ENCODE data around the gene PPP1R14B.

The PPP1R14B gene

DNA sequence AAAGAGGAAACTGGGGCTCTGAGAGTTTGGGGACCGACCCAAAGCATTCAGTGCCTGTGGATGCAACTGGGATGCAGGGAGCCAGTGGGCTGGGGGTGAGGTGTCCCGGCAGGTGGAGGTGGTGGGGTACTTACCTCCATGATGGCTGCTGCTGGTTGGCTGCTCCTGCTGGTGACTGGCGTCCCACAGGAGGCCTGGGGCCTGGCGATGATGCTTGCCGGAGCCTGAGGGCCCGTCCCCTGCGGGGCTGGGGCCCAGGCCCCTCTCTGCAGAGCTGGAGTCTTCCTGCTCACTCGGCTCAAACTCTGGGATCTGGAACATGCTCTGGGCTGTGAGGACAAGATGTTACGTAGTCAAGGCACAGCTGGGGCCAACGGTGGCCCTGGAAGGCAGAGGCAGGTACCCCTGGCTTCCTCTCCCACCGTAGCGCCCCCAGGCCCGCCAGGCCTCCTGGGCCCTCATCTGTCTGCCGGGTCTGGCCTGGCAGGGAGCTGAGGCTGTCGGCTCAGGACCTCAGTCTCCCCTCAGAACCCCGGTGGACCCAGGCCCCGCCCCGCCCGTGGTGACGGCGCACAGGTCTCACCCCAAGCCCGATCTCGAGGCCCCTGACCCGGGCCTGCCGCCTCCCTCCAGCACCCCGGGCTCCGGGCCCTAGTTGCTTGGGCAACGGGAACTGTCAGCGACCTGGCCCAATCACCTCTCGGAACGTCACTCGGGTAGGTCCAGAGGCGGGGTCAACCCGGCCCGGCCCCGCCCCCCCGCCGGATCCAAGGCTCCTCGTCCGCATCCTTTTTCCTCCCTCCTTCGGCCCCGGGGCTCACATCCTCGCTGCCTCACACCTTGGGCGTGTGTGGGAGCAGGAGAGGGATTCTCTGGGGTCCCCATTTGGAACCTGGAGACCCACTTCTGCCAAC, 37.6 kb upstream of the PPP1R14B start, which contains the start of gene BAD:
Gene BAD, minus strand, starts transcription at position 618 of the 914 bp plus-strand sequence. Its CDS starts 297 bp downstream, at position 321.
- FAIRE-seq (no peak), DNase-seq (ENCODE audit: insufficient read length, low spot score) (peak; percentile 100)
- TF ChIP-seq POU2F2 (IDR thresholded peaks at IDR 0.05; ENCODE audit: low read depth, low read length), result no peak
- peak; percentile 9; the same call in 1 of the 2 replicates for TF ChIP-seq POLR2AphosphoS5 (IDR thresholded peaks at IDR 0.05; ENCODE audit: low read depth, low read length)

DNA sequence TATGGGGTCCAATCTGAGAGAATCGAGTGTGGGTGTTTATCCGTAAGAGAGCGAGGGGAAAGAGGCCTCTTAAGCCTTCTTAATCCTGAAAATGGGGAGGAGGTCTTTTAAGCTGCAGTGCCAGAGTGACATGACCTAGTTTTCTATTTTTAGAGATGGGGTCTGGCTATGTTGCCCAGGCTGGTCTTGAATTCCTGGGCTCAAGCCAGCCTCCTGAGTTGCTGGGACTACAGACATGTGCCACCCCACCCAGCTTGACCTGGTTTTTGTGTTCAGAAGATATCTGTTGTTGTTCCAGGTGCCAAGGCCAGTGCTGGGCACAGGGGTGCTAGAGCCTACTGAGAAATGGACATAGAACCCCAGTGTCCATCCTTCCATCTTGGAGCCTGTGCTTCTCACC, 36.3 kb upstream of the PPP1R14B start:
- DNase-seq (ENCODE audit: insufficient read length, low spot score) (no peak), FAIRE-seq (no peak)
- TF ChIP-seq POLR2AphosphoS5 (IDR thresholded peaks at IDR 0.05; ENCODE audit: low read depth, low read length) (no peak), POU2F2 (IDR thresholded peaks at IDR 0.05; ENCODE audit: low read depth, low read length) (no peak), PAX5 (IDR thresholded peaks at IDR 0.05; ENCODE audit: insufficient read depth, low read length, severe bottlenecking) (no peak), SPI1 (IDR thresholded peaks at IDR 0.05; ENCODE audit: low read depth, low read length) (no peak), POLR2A (IDR thresholded peaks at IDR 0.05; ENCODE audit: low read depth, low read length) (no peak)

- FAIRE-seq (no peak), DNase-seq (ENCODE audit: insufficient read length, low spot score) (no peak)
- TF ChIP-seq POU2F2 (IDR thresholded peaks at IDR 0.05; ENCODE audit: low read depth, low read length) (no peak), POLR2A (IDR thresholded peaks at IDR 0.05; ENCODE audit: low read depth, low read length) (no peak), SPI1 (IDR thresholded peaks at IDR 0.05; ENCODE audit: low read depth, low read length) (no peak), POLR2AphosphoS5 (IDR thresholded peaks at IDR 0.05; ENCODE audit: low read depth, low read length) (no peak), PAX5 (IDR thresholded peaks at IDR 0.05; ENCODE audit: insufficient read depth, low read length, severe bottlenecking) (no peak), TAF1 (IDR thresholded peaks at IDR 0.05; ENCODE audit: low read depth, low read length) (no peak)
These were observed 35.4 kb upstream of the PPP1R14B start for GRCh38 chr11:64281957-64282770.

DNA sequence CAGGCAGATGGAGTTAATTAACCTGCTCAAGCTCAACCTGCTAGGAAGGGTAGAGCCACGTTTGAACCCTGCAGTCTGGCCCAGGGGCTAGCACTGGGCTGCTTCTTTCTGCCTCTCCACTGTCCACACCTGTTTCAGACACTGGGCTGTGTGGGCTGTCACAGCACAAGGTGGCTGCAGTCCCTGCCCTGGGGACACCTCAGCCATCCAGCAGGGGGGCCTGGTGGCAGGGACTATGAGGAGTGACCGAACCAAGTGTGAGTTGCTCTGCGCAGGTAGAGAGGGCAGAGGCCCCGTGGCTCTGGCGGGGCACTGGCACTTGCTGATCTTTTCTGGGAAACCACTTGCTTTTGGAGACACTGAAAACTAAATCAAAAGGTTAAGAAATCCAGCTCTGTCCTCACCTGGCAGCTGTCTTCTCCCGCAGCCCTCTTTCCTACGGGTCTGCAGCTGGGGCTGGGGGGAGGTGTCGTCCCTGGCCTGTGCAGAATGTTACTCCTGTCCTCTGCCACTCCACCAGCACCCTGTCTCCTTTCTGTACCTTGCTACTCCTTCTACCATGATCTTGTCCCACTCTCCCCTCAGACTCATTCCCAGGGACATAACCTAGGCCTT, 31.9 kb upstream of the PPP1R14B start:
- no peak for TF ChIP-seq POLR2A (IDR thresholded peaks at IDR 0.05; ENCODE audit: low read depth, low read length)
- TF ChIP-seq TAF1 (IDR thresholded peaks at IDR 0.05; ENCODE audit: low read depth, low read length), result no peak
- TF ChIP-seq SPI1 (IDR thresholded peaks at IDR 0.05; ENCODE audit: low read depth, low read length), result no peak
- TF ChIP-seq POLR2AphosphoS5 (IDR thresholded peaks at IDR 0.05; ENCODE audit: low read depth, low read length), result no peak
- no peak for TF ChIP-seq PAX5 (IDR thresholded peaks at IDR 0.05; ENCODE audit: insufficient read depth, low read length, severe bottlenecking)
- TF ChIP-seq POU2F2 (IDR thresholded peaks at IDR 0.05; ENCODE audit: low read depth, low read length), result no peak
- DNase-seq (ENCODE audit: insufficient read length, low spot score), result no peak
- FAIRE-seq, result no peak

DNA sequence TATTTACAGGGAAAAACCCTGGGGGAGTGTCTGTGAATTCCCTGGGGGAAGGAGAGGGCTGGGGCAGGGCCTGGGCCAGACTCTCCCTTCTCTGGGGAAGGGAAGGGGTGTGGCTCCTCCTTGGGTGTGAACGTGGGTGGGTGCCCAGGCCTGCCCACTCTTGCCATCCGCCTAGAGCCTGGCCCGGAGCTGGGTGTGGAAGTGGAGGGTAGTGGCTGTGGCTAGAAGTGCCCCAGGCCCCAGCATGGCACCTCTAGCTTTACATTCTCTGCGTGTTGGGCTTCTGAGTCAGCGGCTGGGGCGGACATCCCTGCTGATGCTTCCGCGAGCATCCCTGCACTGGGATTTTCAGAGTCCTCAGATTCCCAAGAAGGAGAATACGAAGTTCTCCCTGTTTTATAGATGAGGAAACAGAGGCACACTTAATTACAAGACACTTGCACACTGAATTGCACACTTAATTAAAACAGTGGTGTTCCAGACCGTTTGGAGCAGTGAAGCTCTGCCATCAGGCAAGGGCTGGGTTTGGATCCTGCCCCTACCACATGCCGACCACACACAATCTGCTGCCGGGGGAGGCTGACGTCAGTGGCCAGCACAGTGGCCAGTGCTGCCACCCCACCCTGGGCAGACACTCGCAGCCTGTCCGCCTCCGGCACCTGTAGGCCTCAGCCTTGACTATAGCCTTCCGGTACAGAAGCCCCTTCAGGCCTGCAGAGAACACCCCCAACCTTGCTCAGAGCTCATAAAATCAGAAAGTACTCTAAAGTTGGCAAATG, 30.1 kb upstream of the PPP1R14B start:
- DNase-seq (ENCODE audit: insufficient read length, low spot score), result no peak
- FAIRE-seq, result no peak
- TF ChIP-seq TAF1 (IDR thresholded peaks at IDR 0.05; ENCODE audit: low read depth, low read length) (no peak), PAX5 (IDR thresholded peaks at IDR 0.05; ENCODE audit: insufficient read depth, low read length, severe bottlenecking) (no peak), POU2F2 (IDR thresholded peaks at IDR 0.05; ENCODE audit: low read depth, low read length) (no peak), POLR2AphosphoS5 (IDR thresholded peaks at IDR 0.05; ENCODE audit: low read depth, low read length) (no peak)

DNA sequence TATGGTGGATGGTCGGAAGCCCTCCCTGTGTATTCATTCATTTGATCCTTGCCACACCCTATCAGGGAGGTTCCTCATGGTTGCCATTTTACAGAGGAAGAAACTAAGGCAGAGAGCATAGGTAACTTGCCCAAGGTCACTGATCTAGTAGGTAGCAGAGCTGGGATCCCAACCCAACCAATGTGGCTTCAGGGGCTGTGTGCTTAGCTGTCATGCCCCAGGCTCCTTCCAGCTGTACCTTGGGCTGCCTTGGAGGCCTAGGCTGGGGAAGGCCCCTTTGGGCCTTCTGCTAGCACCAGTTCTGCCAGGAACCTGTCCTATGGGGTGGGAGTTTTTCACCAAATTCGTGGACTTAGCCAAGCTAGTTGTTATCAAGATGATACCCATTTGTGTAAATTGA, 29.1 kb upstream of the PPP1R14B start:
- DNase-seq (ENCODE audit: insufficient read length, low spot score) (no peak), FAIRE-seq (no peak)
- TF ChIP-seq PAX5 (IDR thresholded peaks at IDR 0.05; ENCODE audit: insufficient read depth, low read length, severe bottlenecking) (no peak), SPI1 (IDR thresholded peaks at IDR 0.05; ENCODE audit: low read depth, low read length) (no peak), POLR2AphosphoS5 (IDR thresholded peaks at IDR 0.05; ENCODE audit: low read depth, low read length) (no peak), POU2F2 (IDR thresholded peaks at IDR 0.05; ENCODE audit: low read depth, low read length) (no peak), TAF1 (IDR thresholded peaks at IDR 0.05; ENCODE audit: low read depth, low read length) (no peak), POLR2A (IDR thresholded peaks at IDR 0.05; ENCODE audit: low read depth, low read length) (no peak)

DNA sequence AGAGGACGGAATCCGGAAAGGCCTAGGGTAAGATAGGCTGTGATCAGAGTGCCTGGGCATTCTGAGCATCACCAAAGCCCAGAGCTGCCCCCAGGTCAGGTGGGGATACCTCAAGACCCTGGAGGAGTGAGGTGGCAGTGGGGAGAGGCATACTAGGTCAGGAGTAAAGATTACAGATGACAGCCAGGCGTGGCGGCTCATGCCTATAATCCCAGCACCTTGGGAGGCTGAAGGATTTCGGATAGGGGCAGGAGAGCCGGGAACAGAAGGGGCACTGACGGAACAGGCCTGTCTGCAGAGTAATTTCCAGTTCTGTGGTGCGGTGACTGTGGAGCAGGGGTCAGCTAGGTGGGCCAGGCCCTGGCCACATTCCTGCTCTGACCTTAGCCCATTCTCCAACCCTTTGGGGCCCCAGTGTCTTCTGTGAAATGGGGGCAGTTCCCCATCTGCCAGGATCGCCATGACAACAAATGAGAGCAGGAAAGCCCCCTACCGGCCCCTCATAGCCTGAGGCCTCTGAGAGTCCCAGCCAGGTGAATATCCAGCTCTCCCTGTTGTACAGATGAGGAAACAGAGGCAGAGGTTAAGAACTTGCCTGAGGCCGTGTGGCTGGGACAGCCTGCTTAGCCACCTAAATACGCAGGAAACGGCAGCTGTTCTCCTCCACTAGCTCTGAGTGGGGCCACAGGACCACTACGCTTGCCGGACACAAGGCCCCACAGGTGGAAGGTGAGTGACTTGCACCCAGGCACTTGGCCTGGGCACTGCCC, 28.5 kb upstream of the PPP1R14B start:
- DNase-seq (ENCODE audit: insufficient read length, low spot score), result no peak
- no peak for TF ChIP-seq POLR2A (IDR thresholded peaks at IDR 0.05; ENCODE audit: low read depth, low read length)
- no peak for FAIRE-seq

GRCh38 chr11:64269540-64270220, 22.9 kb upstream of the PPP1R14B start:
- FAIRE-seq, result peak; percentile 93

More at GRCh38 chr11:64269540-64270220, 22.9 kb upstream of the PPP1R14B start:
- TF ChIP-seq POU2F2 (IDR thresholded peaks at IDR 0.05; ENCODE audit: low read depth, low read length) (peak; percentile 91), POLR2AphosphoS5 (IDR thresholded peaks at IDR 0.05; ENCODE audit: low read depth, low read length) (peak; percentile 75), POLR2A (IDR thresholded peaks at IDR 0.05; ENCODE audit: low read depth, low read length) (peak; percentile 67), TAF1 (IDR thresholded peaks at IDR 0.05; ENCODE audit: low read depth, low read length) (peak; percentile 62; the same call in 1 of the 2 replicates), SPI1 (IDR thresholded peaks at IDR 0.05; ENCODE audit: low read depth, low read length) (peak; percentile 67), PAX5 (IDR thresholded peaks at IDR 0.05; ENCODE audit: insufficient read depth, low read length, severe bottlenecking) (no peak)
- DNase-seq (ENCODE audit: insufficient read length, low spot score), result peak; percentile 84
